Mucosa of rectum (tissue), 2 donors: ENCODE data around the gene RNF180.

Source experiments
- H3K27ac ChIP-seq, 2 donors: one replicate each; pipeline ENCODE4 v1.7.0; 2013; ENCODE audit warnings: inconsistent platforms in 2 of 2, low read depth in 2 of 2, low read length in 2 of 2
- H3K27me3 ChIP-seq, 2 donors: one replicate each; pipeline ENCODE4 v1.7.0; 2013; ENCODE audit warnings: low read length in 2 of 2; ENCODE audit not compliant: control insufficient read depth in 2 of 2, insufficient read depth in 2 of 2
- H3K36me3 ChIP-seq, 2 donors: one replicate each; pipeline ENCODE4 v1.7.0; 2013; ENCODE audit warnings: low read length in 2 of 2; ENCODE audit not compliant: control insufficient read depth in 2 of 2, insufficient read depth in 2 of 2
- H3K4me1 ChIP-seq, 2 donors: one replicate each; pipeline ENCODE4 v1.7.0; 2013; ENCODE audit warnings: low read length in 2 of 2, mild to moderate bottlenecking in 1 of 2; ENCODE audit not compliant: control insufficient read depth in 2 of 2, insufficient read depth in 2 of 2
- H3K4me3 ChIP-seq, 2 donors: one replicate each; pipeline ENCODE4 v1.7.0; 2013; ENCODE audit warnings: low read length in 2 of 2
- H3K9ac ChIP-seq, 2 donors: one replicate each; pipeline ENCODE4 v1.7.0; 2013; ENCODE audit warnings: low read length in 2 of 2, low read depth in 1 of 2, mild to moderate bottlenecking in 1 of 2
- H3K9me3 ChIP-seq, 2 donors: one replicate each; pipeline ENCODE4 v1.7.0; 2013; ENCODE audit warnings: low read length in 2 of 2; ENCODE audit not compliant: control insufficient read depth in 2 of 2
- donor health status: healthy.
- donor health status: Normal muscosa, but diverticular disease.

Gene RNF180

DNA sequence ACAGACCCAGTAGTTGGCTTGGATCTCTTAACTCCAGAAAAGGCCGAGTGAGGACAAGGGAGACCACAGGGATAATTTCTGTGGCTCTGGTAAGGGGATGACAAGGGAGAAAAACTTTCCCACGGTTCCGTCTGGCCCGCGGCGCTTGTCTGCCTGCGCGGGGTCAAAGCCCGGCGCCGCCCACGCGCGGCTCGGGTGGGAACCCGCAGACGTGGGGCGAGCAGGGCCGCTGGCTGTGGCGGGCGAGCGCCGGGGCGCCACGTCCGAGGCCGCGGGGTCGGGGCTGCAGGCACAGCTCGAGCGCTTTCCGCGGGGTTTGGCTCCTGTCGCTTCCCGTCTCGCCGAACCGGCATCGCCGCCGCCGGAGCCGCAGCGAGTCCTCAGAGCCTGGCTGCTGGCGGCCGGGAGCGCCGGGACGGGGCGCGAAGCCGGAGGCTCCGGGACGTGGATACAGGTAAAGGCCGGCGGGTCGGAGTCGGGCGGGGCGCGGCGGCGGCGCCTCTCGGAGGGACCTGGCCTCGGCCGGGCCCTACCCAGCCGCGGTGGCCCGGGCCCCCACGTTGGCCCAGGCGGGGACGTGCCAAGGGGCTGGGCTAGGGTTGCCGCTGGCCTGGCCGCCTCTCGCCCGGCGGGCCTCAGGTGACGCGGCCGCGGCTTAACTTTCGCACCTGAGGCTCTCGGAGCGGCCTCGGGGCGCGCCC lies at the start of gene RNF180:
RNF180 (plus strand) TSS at position 344 of the 701 bp plus-strand sequence. CDS start 34,965 bp downstream, outside the sequence.
- H3K27ac ChIP-seq, result no peak within 1 kb of the TSS
- H3K4me1 ChIP-seq, result peaks cover 0 to 4% of the 10 kb centered on the region in 2 donors
- no peaks in the 10 kb centered on the region for H3K9me3 ChIP-seq
- H3K36me3 ChIP-seq, result no peaks in the 10 kb centered on the region
- H3K4me3 ChIP-seq, result peak within 1 kb of the TSS; percentile 56 to 68
- H3K27me3 ChIP-seq, result peaks cover 7 to 18% of the 10 kb centered on the region in 2 donors
- H3K9ac ChIP-seq, result peak within 1 kb of the TSS; percentile 38 to 62

DNA sequence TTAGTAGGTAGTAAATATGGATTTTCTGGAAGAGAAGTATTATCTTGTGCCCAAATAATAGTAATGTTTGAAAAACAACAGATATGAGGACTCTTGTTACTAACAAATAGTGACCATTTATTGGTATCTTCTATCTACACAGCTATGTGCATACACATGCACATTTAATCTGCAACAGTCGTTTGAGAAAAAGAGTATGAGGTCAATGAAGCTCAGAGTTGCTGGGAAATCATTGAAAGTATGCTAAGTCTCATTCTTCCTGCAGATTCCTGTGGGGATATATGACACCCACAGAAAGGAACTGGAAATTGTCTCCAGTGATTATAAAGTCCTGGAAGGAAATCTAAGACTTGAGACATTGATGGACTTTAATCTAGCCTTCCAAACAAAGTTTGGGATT lies 40.1 kb upstream of the RNF180 start:
- no peaks in the 10 kb centered on the region for H3K27me3 ChIP-seq
- H3K9ac ChIP-seq, result no peak overlapping the region
- no peak overlapping the region for H3K4me3 ChIP-seq
- H3K4me1 ChIP-seq, result no peaks in the 10 kb centered on the region
- no peaks in the 10 kb centered on the region for H3K36me3 ChIP-seq
- H3K9me3 ChIP-seq, result no peaks in the 10 kb centered on the region
- no peak overlapping the region for H3K27ac ChIP-seq

GRCh38 chr5:64126202-64126741 lies 39.4 kb upstream of the RNF180 start:
- Histone ChIP-seq H3K9me3 (no peaks in the 10 kb centered on the region), H3K9ac (no peak overlapping the region), H3K27ac (no peak overlapping the region)

GRCh38 chr5:64140018-64140417 lies 25.6 kb upstream of the RNF180 start:
- Histone ChIP-seq H3K4me3 (no peak overlapping the region), H3K27me3 (no peaks in the 10 kb centered on the region), H3K27ac (no peak overlapping the region), H3K9me3 (no peaks in the 10 kb centered on the region), H3K4me1 (no peaks in the 10 kb centered on the region), H3K36me3 (no peaks in the 10 kb centered on the region), H3K9ac (no peak overlapping the region)

More at GRCh38 chr5:64126202-64126741, 39.4 kb upstream of the RNF180 start:
- H3K27me3 ChIP-seq, result no peaks in the 10 kb centered on the region
- H3K4me1 ChIP-seq, result no peaks in the 10 kb centered on the region
- H3K36me3 ChIP-seq, result no peaks in the 10 kb centered on the region
- no peak overlapping the region for H3K4me3 ChIP-seq

- H3K27me3 ChIP-seq, result no peaks in the 10 kb centered on the region
- no peaks in the 10 kb centered on the region for H3K9me3 ChIP-seq
- H3K27ac ChIP-seq, result no peak overlapping the region
- no peaks in the 10 kb centered on the region for H3K4me1 ChIP-seq
- no peak overlapping the region for H3K4me3 ChIP-seq
- H3K36me3 ChIP-seq, result no peaks in the 10 kb centered on the region
- no peak overlapping the region for H3K9ac ChIP-seq
Observed at GRCh38 chr5:64144425-64145215, 21.0 kb upstream of the RNF180 start.

DNA sequence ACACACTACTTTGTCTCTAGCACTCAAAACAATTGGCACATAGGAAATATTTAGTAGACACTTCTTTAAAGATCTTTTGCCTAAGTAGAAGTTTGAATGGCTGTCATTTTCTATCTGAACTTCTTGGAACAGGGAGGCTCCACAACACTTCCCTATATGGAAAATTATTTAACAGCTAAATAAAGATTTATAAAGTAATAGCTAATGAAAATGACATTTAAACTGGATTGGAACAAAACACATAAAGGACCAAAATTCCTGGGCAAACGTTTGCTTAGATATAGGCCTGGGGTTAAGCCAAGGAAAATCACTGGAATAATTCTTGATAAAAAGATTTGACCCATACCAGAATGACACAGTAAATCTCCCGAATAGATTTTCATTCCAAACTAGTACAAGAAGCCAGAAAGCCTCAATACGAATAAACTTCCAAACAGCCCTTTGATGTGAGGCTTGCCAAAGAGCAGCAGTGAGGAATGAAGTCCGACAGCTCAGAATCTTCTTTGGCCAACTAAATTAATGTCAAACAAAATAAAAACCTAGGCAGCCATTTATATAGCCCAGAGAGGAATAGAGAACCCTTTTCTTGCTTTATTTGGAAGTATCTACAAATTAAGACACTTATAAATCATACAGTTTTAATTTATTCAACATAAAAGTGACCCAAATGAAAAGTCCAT lies 20.3 kb upstream of the RNF180 start:
- Histone ChIP-seq H3K36me3 (no peaks in the 10 kb centered on the region), H3K27me3 (no peaks in the 10 kb centered on the region), H3K9me3 (no peaks in the 10 kb centered on the region), H3K9ac (no peak overlapping the region), H3K4me3 (no peak overlapping the region), H3K4me1 (no peaks in the 10 kb centered on the region), H3K27ac (no peak overlapping the region)

DNA sequence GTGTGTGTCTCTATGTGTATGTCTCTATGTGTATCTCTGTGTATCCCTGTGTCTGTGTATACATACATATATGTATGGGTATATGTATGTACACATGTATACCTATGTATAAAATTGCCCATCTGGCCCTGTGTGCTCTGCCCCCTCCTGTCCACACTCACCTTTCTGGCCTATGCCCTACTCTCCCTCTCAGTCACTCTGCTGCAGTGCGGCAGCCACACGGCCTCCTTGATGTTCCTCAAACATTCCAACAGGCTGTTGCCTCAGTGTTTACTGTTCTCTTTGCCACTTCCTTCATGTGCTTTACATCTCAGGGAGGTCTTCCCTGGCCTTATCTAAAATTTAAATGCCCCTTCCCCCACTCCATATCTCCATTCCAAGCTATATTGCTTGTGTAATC lies 18.3 kb upstream of the RNF180 start:
- Histone ChIP-seq H3K36me3 (no peaks in the 10 kb centered on the region), H3K4me1 (no peaks in the 10 kb centered on the region), H3K27me3 (no peaks in the 10 kb centered on the region), H3K9me3 (no peaks in the 10 kb centered on the region), H3K4me3 (no peak overlapping the region), H3K9ac (no peak overlapping the region), H3K27ac (no peak overlapping the region)

GRCh38 chr5:64147849-64148441 lies 17.7 kb upstream of the RNF180 start:
- no peak overlapping the region for H3K4me3 ChIP-seq
- no peak overlapping the region for H3K9ac ChIP-seq
- no peaks in the 10 kb centered on the region for H3K4me1 ChIP-seq
- H3K9me3 ChIP-seq, result no peaks in the 10 kb centered on the region
- no peaks in the 10 kb centered on the region for H3K36me3 ChIP-seq
- H3K27me3 ChIP-seq, result no peaks in the 10 kb centered on the region
- no peak overlapping the region for H3K27ac ChIP-seq

DNA sequence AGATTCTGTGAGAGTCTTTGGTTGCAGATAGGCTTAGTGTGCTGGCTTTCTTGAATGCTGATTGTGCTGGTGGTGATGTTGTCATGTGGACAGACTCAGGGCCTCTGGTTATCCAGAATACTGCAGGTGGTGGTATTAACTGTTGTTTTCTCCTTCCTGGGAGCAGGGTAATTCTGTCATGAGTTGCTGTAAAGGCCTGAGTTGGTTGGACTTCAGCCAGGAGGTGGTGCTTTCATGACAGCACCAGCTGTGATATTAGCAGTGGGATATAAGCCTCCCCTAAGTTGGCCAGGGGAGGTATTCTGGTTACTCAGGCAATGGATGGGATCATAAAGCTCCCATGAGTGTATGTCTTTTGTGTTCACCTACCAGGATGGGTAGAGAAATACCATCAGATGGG lies 16.4 kb upstream of the RNF180 start:
- Histone ChIP-seq H3K9ac (no peak overlapping the region), H3K36me3 (no peaks in the 10 kb centered on the region), H3K27me3 (no peaks in the 10 kb centered on the region), H3K4me1 (no peaks in the 10 kb centered on the region), H3K9me3 (no peaks in the 10 kb centered on the region), H3K4me3 (no peak overlapping the region), H3K27ac (no peak overlapping the region)
